Peyer's patch (tissue), 4 donors: Measurements from ENCODE around the gene L1CAM. TPM values are rescaled to one million over a fixed set of nuclear protein-coding genes. Genes with fewer than 3 reads are reported as not detected.

Experiments
- DNase-seq, 3 donors: peaks; one replicate each; pipeline ENCODE4 v3.0.0-alpha.2; 2017 to 2019
- H3K27ac ChIP-seq, 4 donors: fragments of 200-600 bp; sonication (generic); one replicate each; pipeline ENCODE4 v1.5.1; 2016 to 2019
- H3K27me3 ChIP-seq, 2 donors: fragments of 200-600 bp; sonication (generic); one replicate each; pipeline ENCODE4 v1.5.1; 2019
- H3K36me3 ChIP-seq, 3 donors: fragments of 200-600 bp; sonication (generic); one replicate each; pipeline ENCODE4 v1.5.1; 2016 to 2019
- H3K4me1 ChIP-seq, 4 donors: fragments of 200-600 bp; sonication (generic); one replicate each; pipeline ENCODE4 v1.5.1; 2016 to 2019
- H3K4me3 ChIP-seq, 4 donors: fragments of 200-600 bp; sonication (generic); 1 replicate in 3 of 4; 2 replicates in 1 of 4; pipeline ENCODE4 v1.5.1; 2016 to 2019; ENCODE audit warnings: mild to moderate bottlenecking in 1 of 4
- H3K9me3 ChIP-seq, 4 donors: fragments of 200-600 bp; sonication (generic); one replicate each; pipeline ENCODE4 v1.5.1; 2016 to 2019; ENCODE audit warnings: mild to moderate bottlenecking in 1 of 4
- POLR2A ChIP-seq, 2 donors: fragments of 450-650 bp; IDR thresholded peaks; one replicate each; pipeline ENCODE4 v1.5.1; 2017; ENCODE audit warnings: antibody characterized with exemption in 2 of 2, mild to moderate bottlenecking in 2 of 2, moderate library complexity in 2 of 2
- total RNA-seq, 4 donors: library from RNA; depleted of rRNA; stranded (reverse); fragments of >200 nt; gene quantifications; one replicate each; pipeline ENCODE4 v1.1.0, GENCODE V29; 2016
- TF ChIP-seq, protein P1 (sequence below), 6 experiments: fragments of 450-650 bp in 4 of 6; fragments of 200-600 bp in 2 of 6; sonication (generic) in 1 of 6; IDR thresholded peaks; one replicate each; pipeline ENCODE4 v1.5.1; 2017 to 2019; ENCODE audit warnings: antibody characterized with exemption in 6 of 6, mild to moderate bottlenecking in 3 of 6, moderate library complexity in 1 of 6

L1CAM gene, protein sequence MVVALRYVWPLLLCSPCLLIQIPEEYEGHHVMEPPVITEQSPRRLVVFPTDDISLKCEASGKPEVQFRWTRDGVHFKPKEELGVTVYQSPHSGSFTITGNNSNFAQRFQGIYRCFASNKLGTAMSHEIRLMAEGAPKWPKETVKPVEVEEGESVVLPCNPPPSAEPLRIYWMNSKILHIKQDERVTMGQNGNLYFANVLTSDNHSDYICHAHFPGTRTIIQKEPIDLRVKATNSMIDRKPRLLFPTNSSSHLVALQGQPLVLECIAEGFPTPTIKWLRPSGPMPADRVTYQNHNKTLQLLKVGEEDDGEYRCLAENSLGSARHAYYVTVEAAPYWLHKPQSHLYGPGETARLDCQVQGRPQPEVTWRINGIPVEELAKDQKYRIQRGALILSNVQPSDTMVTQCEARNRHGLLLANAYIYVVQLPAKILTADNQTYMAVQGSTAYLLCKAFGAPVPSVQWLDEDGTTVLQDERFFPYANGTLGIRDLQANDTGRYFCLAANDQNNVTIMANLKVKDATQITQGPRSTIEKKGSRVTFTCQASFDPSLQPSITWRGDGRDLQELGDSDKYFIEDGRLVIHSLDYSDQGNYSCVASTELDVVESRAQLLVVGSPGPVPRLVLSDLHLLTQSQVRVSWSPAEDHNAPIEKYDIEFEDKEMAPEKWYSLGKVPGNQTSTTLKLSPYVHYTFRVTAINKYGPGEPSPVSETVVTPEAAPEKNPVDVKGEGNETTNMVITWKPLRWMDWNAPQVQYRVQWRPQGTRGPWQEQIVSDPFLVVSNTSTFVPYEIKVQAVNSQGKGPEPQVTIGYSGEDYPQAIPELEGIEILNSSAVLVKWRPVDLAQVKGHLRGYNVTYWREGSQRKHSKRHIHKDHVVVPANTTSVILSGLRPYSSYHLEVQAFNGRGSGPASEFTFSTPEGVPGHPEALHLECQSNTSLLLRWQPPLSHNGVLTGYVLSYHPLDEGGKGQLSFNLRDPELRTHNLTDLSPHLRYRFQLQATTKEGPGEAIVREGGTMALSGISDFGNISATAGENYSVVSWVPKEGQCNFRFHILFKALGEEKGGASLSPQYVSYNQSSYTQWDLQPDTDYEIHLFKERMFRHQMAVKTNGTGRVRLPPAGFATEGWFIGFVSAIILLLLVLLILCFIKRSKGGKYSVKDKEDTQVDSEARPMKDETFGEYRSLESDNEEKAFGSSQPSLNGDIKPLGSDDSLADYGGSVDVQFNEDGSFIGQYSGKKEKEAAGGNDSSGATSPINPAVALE
- 1 to 10 TPM; 1.8 to 7.4 (median 4.6) TPM for total RNA-seq

DNA sequence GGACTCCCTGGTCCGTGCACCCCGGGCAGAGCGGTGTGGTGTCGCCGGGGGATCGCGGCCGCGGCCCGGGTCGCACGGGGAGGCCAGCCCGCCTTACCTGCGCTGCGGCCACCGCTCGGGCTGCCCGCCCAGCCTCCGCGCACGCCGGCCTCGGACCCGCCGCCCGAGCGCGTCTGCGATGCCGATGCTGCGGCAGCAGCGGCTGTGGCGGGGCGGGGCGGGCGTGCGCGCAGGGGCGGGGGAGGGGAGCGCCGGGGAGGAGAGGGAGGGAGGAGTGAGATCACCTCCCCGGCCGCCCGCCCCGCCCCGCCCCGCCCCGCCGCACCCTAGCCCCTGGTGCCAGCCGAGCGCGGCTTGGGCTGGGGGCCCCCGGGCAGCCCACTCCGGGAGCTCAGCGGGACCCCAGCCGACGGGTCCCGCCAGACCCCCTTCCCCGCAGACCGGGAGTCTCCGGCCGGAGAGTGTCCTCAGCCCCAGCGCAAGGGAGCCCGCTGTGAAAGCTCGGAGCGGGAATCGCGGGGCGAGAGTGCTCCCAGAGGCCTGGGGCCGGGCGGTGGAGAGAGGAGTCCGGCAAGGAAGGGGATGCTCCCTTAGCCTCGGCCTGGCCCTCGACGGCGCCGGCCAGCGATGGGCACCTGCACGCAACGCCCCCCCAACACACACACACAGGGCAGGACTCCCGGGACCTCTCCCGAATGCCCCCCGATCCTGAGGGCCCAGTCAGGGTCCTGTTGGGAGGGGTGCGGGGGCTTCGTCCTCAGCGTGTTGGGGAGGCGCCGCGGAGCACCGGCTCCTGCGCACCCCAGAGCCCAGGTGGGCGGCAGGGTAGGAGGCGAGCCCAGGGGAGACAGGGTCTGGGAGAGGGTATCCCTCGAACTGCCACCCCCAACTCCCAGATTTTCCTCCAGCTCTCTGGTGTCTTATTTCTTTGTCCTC, at the start of gene L1CAM:
L1CAM (minus strand) TSS at position 206 of the 936 bp plus-strand sequence. CDS start 10,337 bp downstream, outside the sequence.
- no peaks in the 10 kb centered on the region for H3K27me3 ChIP-seq
- no peak within 1 kb of the TSS for H3K27ac ChIP-seq
- no peaks in the 10 kb centered on the region for H3K36me3 ChIP-seq
- peaks cover 0 to 3% (median 0%) of the 10 kb centered on the region in 4 donors for H3K9me3 ChIP-seq
- no peak for DNase-seq
- H3K4me1 ChIP-seq: peaks cover 0 to 6% (median 0%) of the 10 kb centered on the region in 4 donors
- peak within 1 kb of the TSS in 2 of 4 donors; percentile 28 to 32 for H3K4me3 ChIP-seq
- TF ChIP-seq, protein P1, sequence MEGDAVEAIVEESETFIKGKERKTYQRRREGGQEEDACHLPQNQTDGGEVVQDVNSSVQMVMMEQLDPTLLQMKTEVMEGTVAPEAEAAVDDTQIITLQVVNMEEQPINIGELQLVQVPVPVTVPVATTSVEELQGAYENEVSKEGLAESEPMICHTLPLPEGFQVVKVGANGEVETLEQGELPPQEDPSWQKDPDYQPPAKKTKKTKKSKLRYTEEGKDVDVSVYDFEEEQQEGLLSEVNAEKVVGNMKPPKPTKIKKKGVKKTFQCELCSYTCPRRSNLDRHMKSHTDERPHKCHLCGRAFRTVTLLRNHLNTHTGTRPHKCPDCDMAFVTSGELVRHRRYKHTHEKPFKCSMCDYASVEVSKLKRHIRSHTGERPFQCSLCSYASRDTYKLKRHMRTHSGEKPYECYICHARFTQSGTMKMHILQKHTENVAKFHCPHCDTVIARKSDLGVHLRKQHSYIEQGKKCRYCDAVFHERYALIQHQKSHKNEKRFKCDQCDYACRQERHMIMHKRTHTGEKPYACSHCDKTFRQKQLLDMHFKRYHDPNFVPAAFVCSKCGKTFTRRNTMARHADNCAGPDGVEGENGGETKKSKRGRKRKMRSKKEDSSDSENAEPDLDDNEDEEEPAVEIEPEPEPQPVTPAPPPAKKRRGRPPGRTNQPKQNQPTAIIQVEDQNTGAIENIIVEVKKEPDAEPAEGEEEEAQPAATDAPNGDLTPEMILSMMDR (IDR thresholded peaks at IDR 0.05): no peak
- TF ChIP-seq POLR2A (IDR thresholded peaks at IDR 0.05): no peak

DNA sequence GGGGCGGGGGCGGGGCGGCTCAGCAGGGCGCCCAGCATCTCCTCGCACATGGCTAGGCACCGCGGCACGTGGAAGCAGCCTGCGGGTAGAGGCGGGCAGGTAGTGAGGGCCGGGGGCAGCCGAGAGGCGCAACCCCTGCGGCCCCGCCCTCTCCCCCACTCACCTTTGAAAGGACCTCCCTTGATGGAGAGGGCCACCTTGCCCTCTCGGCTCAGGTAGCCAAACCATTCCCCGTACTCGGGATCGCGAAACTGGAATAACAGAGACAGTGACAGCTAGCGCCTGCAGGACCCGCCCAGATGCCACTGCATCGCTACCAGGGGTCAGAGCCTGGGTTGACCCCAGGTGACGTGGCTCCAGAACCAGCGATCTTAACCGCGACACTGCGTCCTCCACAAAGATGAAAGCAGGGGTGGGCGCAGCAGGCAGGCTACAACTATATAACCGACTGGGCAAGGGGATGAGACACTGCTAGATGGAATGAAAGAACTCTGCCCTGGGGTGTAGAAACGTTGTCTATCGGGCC, 49.4 kb upstream of the L1CAM start:
- no peak for TF ChIP-seq POLR2A (IDR thresholded peaks at IDR 0.05)
- TF ChIP-seq, protein P1 (IDR thresholded peaks at IDR 0.05): no peak
- Histone ChIP-seq H3K4me3 (peak overlapping the region; percentile 49 to 87 (median 78)), H3K9me3 (no peaks in the 10 kb centered on the region), H3K4me1 (peaks cover 0 to 14% (median 2%) of the 10 kb centered on the region in 4 donors), H3K27ac (peak overlapping the region in 2 of 4 donors; percentile 66 to 71), H3K27me3 (no peaks in the 10 kb centered on the region), H3K36me3 (peaks cover 0 to 17% (median 0%) of the 10 kb centered on the region in 3 donors)
- no peak for DNase-seq

DNA sequence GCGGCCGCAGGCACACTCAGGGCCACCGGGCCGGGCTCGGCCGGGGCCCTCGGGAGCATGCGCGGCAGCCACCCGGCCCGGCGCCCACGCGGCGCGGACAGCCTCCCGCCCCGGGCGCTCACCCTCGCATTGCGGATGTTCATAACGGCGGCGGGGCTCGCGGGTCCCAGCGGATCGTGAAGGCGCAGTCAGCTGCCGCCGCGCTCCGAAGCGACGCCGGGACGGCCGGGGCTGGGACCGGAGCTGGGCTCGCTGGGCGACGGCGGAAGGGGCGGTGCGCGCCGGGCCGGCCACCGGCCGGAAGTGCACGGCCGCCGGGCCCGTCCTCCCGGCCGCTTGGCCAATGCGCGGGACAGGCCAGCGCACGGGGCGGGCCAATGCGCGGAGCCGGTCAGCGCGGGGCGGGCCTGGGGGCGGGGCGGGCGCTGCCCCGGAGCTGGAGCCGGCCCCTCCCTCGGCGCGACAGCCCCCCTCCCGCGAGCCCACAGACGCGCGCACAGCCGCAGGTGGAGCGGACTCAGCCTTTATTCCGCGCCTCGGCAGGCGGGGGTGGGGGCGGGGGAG, 48.9 kb upstream of the L1CAM start, which contains the start of gene NAA10:
NAA10 (minus strand) TSS at position 276 of the 564 bp plus-strand sequence; CDS start at position 143, 133 bp downstream.
- TF ChIP-seq, protein P1 (IDR thresholded peaks at IDR 0.05): no peak
- peak in 1 of 2 donors; percentile 41 for TF ChIP-seq POLR2A (IDR thresholded peaks at IDR 0.05)

DNA sequence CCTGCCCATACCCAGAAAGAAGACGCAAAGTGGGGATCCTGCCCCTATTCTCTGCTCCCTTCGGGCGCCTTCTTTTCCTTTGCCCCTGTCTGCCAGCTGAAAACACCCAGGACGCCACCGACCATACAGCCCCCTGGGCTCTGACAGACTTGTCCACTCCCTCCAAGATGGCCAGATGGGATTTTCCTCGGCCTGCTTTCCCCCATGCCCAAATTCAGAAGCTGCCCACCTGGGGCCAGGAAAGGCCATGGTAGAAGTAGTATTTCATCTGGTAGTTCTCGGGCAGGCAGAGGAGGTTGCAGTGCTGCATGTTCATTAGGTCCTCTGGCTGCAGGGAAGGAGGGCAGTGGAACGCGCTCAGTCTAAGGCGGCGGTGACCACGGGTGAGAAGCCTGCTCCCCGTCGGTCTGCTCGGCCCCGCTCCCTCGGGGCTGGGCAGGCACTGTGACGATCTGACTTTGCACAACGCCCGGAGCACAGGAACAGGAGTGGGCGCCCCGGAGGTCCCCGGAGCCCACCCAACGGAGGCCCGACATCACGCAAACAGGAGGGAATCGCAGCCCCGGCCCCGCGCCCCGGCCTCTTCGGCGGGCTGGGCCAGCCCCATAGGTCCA, 48.3 kb upstream of the L1CAM start:
- Histone ChIP-seq H3K4me1 (peaks cover 0 to 18% (median 2%) of the 10 kb centered on the region in 4 donors), H3K27me3 (no peaks in the 10 kb centered on the region), H3K4me3 (peak overlapping the region; percentile 49 to 87 (median 78)), H3K9me3 (no peaks in the 10 kb centered on the region), H3K27ac (peak overlapping the region; percentile 57 to 71 (median 62)), H3K36me3 (peaks cover 0 to 21% (median 0%) of the 10 kb centered on the region in 3 donors)
- DNase-seq: peak in 1 of 3 donors; percentile 50
- TF ChIP-seq POLR2A (IDR thresholded peaks at IDR 0.05): no peak
- TF ChIP-seq, protein P1 (IDR thresholded peaks at IDR 0.05): no peak

More for the DNA sequence above, 48.9 kb upstream of the L1CAM start, which contains the start of gene NAA10:
- peaks cover 0 to 21% (median 0%) of the 10 kb centered on the region in 3 donors for H3K36me3 ChIP-seq
- H3K27me3 ChIP-seq: no peaks in the 10 kb centered on the region
- peaks cover 0 to 14% (median 2%) of the 10 kb centered on the region in 4 donors for H3K4me1 ChIP-seq
- peak; percentile 68 to 85 (median 80) for DNase-seq
- no peaks in the 10 kb centered on the region for H3K9me3 ChIP-seq
- H3K27ac ChIP-seq: peak within 1 kb of the TSS; percentile 57 to 71 (median 62)
- H3K4me3 ChIP-seq: peak within 1 kb of the TSS; percentile 49 to 87 (median 78)
